Measurements from ENCODE around the gene FKBP11.

GRCh38 chr12:48930475-48930874, 5.2 kb upstream of the FKBP11 start:
- no peak for TF ChIP-seq POLR2A (IDR thresholded peaks at IDR 0.05)
- no peak for TF ChIP-seq CTCF (IDR thresholded peaks at IDR 0.05)

All from prostate gland (tissue), 2 donors.